Lower leg skin (tissue), 3 donors: ENCODE results near the gene COL8A2.

Experiments
- POLR2A ChIP-seq, 2 donors: fragments of 450-650 bp; IDR thresholded peaks; one replicate each; pipeline ENCODE4 v1.6.1; 2016 to 2017; ENCODE audit warnings: antibody characterized with exemption in 2 of 2, mild to moderate bottlenecking in 1 of 2, moderate library complexity in 1 of 2
- TF ChIP-seq, protein P1 (sequence below), 3 donors: fragments of 450-650 bp; IDR thresholded peaks; one replicate each; pipeline ENCODE4 v1.5.1; 2016; ENCODE audit warnings: antibody characterized with exemption in 3 of 3, mild to moderate bottlenecking in 3 of 3, moderate library complexity in 2 of 3

DNA sequence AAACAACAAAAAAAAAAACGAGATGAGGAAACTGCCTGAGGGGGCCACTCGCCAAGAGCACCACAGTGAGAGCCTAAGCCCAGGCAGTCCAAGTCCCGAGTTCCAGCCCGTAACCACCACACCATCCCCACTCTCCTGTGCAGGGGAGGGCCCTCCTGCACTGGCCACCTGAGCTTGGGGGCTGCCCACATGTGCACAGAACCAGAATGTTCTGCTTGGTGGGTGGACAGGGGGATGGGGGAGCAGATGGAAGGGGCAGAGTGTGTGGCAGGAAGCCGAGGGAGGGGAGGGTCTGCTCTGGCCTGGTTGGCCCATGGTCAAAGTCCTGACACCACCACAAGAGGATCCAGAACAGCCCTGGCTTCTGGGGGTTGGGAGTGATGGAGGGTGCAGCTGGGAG, 18.8 kb downstream of the COL8A2 start:
- TF ChIP-seq, protein P1, sequence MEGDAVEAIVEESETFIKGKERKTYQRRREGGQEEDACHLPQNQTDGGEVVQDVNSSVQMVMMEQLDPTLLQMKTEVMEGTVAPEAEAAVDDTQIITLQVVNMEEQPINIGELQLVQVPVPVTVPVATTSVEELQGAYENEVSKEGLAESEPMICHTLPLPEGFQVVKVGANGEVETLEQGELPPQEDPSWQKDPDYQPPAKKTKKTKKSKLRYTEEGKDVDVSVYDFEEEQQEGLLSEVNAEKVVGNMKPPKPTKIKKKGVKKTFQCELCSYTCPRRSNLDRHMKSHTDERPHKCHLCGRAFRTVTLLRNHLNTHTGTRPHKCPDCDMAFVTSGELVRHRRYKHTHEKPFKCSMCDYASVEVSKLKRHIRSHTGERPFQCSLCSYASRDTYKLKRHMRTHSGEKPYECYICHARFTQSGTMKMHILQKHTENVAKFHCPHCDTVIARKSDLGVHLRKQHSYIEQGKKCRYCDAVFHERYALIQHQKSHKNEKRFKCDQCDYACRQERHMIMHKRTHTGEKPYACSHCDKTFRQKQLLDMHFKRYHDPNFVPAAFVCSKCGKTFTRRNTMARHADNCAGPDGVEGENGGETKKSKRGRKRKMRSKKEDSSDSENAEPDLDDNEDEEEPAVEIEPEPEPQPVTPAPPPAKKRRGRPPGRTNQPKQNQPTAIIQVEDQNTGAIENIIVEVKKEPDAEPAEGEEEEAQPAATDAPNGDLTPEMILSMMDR (IDR thresholded peaks at IDR 0.05): no peak
- no peak for TF ChIP-seq POLR2A (IDR thresholded peaks at IDR 0.05)
